Measurements from ENCODE around the gene EDIL3.

EDIL3 gene

GRCh38 chr5:84197538-84197937 is 187.1 kb downstream of the EDIL3 start:
- no peaks in the 10 kb centered on the region for H3K4me1 ChIP-seq (ENCODE audit: control insufficient read depth, insufficient read depth, low read depth, low read length)
- no peak overlapping the region for H3K14ac ChIP-seq (ENCODE audit: low read length in 2 of 2)
- no peak overlapping the region for H2BK15ac ChIP-seq (ENCODE audit: low read depth, poor library complexity, severe bottlenecking)
- no peak overlapping the region for H3K27ac ChIP-seq (ENCODE audit: low read length, poor library complexity, severe bottlenecking)
- no peak overlapping the region for H3K4ac ChIP-seq (ENCODE audit: low read depth in 1 of 2, low read length in 2 of 2)
- H3K4me2 ChIP-seq (ENCODE audit: low read length, poor library complexity, severe bottlenecking) = no peak overlapping the region
- no peak overlapping the region for H2BK12ac ChIP-seq (ENCODE audit: low read length in 2 of 2)
- H3K9ac ChIP-seq (ENCODE audit: low read length) = no peak overlapping the region
- H3K4me3 ChIP-seq (ENCODE audit: insufficient read depth in 1 of 2, low read depth in 1 of 2, low read length in 2 of 2) = no peak overlapping the region
- no peak overlapping the region for H2BK5ac ChIP-seq (ENCODE audit: low read depth, low read length, poor library complexity, severe bottlenecking)
- 96% methylated on average over 2 of the region's 2 CpGs for WGBS
- no peaks in the 10 kb centered on the region for H3K9me3 ChIP-seq (ENCODE audit: control insufficient read depth, low read length)
- no peak overlapping the region for H4K8ac ChIP-seq (ENCODE audit: low read length)
- H3K79me1 ChIP-seq (replicated peaks; ENCODE audit: low read length, poor library complexity, severe bottlenecking) = peaks cover 13% of the 10 kb centered on the region
- H4K91ac ChIP-seq (ENCODE audit: low read length) = no peak overlapping the region
- H2AFZ ChIP-seq (ENCODE audit: low read depth, low read length) = no peak overlapping the region
- H2BK120ac ChIP-seq (ENCODE audit: low read depth, low read length) = no peak overlapping the region
- H3K36me3 ChIP-seq (ENCODE audit: control insufficient read depth in 1 of 2, insufficient read depth in 2 of 2, low read depth in 1 of 2, low read length in 2 of 2) = no peaks in the 10 kb centered on the region
- no peaks in the 10 kb centered on the region for H3K27me3 ChIP-seq (ENCODE audit: control insufficient read depth in 1 of 2, insufficient read depth in 1 of 2, low read length in 2 of 2)
- no peak overlapping the region for H2AK5ac ChIP-seq (ENCODE audit: low read length, severe bottlenecking)
- H3K23ac ChIP-seq (ENCODE audit: low read length in 2 of 2) = no peak overlapping the region
- DNase-seq = no peak
- no peak overlapping the region for H3K18ac ChIP-seq (ENCODE audit: low read depth in 1 of 2, low read length in 2 of 2)

GRCh38 chr5:84191281-84191680 is 193.4 kb downstream of the EDIL3 start:
- no peak overlapping the region for H4K91ac ChIP-seq (ENCODE audit: low read length)
- no peak overlapping the region for H2AK5ac ChIP-seq (ENCODE audit: low read length, severe bottlenecking)
- no peak overlapping the region for H2AFZ ChIP-seq (ENCODE audit: low read depth, low read length)
- H2BK15ac ChIP-seq (ENCODE audit: low read depth, poor library complexity, severe bottlenecking) = no peak overlapping the region
- H3K36me3 ChIP-seq (ENCODE audit: control insufficient read depth in 1 of 2, insufficient read depth in 2 of 2, low read depth in 1 of 2, low read length in 2 of 2) = no peaks in the 10 kb centered on the region
- no peak overlapping the region for H3K9ac ChIP-seq (ENCODE audit: low read length)
- no peak overlapping the region for H3K4ac ChIP-seq (ENCODE audit: low read depth in 1 of 2, low read length in 2 of 2)
- no peaks in the 10 kb centered on the region for H3K9me3 ChIP-seq (ENCODE audit: control insufficient read depth, low read length)
- no peak overlapping the region for H2BK5ac ChIP-seq (ENCODE audit: low read depth, low read length, poor library complexity, severe bottlenecking)
- H4K8ac ChIP-seq (ENCODE audit: low read length) = no peak overlapping the region
- no peaks in the 10 kb centered on the region for H3K4me1 ChIP-seq (ENCODE audit: control insufficient read depth, insufficient read depth, low read depth, low read length)
- no peak overlapping the region for H3K14ac ChIP-seq (ENCODE audit: low read length in 2 of 2)
- H3K4me2 ChIP-seq (ENCODE audit: low read length, poor library complexity, severe bottlenecking) = no peak overlapping the region
- peak; percentile 20 for DNase-seq
- H2BK120ac ChIP-seq (ENCODE audit: low read depth, low read length) = no peak overlapping the region
- H2BK12ac ChIP-seq (ENCODE audit: low read length in 2 of 2) = no peak overlapping the region
- H3K23ac ChIP-seq (ENCODE audit: low read length in 2 of 2) = no peak overlapping the region
- H3K27me3 ChIP-seq (ENCODE audit: control insufficient read depth in 1 of 2, insufficient read depth in 1 of 2, low read length in 2 of 2) = no peaks in the 10 kb centered on the region
- H3K27ac ChIP-seq (ENCODE audit: low read length, poor library complexity, severe bottlenecking) = peak overlapping the region; percentile 59
- WGBS = 78% methylated on average over 2 of the region's 2 CpGs
- peaks cover 16% of the 10 kb centered on the region for H3K79me1 ChIP-seq (replicated peaks; ENCODE audit: low read length, poor library complexity, severe bottlenecking)
- H3K18ac ChIP-seq (ENCODE audit: low read depth in 1 of 2, low read length in 2 of 2) = no peak overlapping the region
- no peak overlapping the region for H3K4me3 ChIP-seq (ENCODE audit: insufficient read depth in 1 of 2, low read depth in 1 of 2, low read length in 2 of 2)

GRCh38 chr5:84184857-84185256 is 199.8 kb downstream of the EDIL3 start:
- H3K23ac ChIP-seq (ENCODE audit: low read length in 2 of 2) = no peak overlapping the region
- H2BK15ac ChIP-seq (ENCODE audit: low read depth, poor library complexity, severe bottlenecking) = no peak overlapping the region
- H2BK120ac ChIP-seq (ENCODE audit: low read depth, low read length) = no peak overlapping the region
- no peak overlapping the region for H3K4ac ChIP-seq (ENCODE audit: low read depth in 1 of 2, low read length in 2 of 2)
- H3K4me1 ChIP-seq (ENCODE audit: control insufficient read depth, insufficient read depth, low read depth, low read length) = peaks cover 3% of the 10 kb centered on the region
- H2AFZ ChIP-seq (ENCODE audit: low read depth, low read length) = no peak overlapping the region
- no peak overlapping the region for H2BK12ac ChIP-seq (ENCODE audit: low read length in 2 of 2)
- no peaks in the 10 kb centered on the region for H3K27me3 ChIP-seq (ENCODE audit: control insufficient read depth in 1 of 2, insufficient read depth in 1 of 2, low read length in 2 of 2)
- no peak overlapping the region for H2AK5ac ChIP-seq (ENCODE audit: low read length, severe bottlenecking)
- no peak overlapping the region for H2BK5ac ChIP-seq (ENCODE audit: low read depth, low read length, poor library complexity, severe bottlenecking)
- no peak overlapping the region for H4K91ac ChIP-seq (ENCODE audit: low read length)
- no peaks in the 10 kb centered on the region for H3K9me3 ChIP-seq (ENCODE audit: control insufficient read depth, low read length)
- no peak overlapping the region for H3K27ac ChIP-seq (ENCODE audit: low read length, poor library complexity, severe bottlenecking)
- H3K9ac ChIP-seq (ENCODE audit: low read length) = no peak overlapping the region
- no CpG with 5 or more reads among the region's 1 CpG for WGBS
- H4K8ac ChIP-seq (ENCODE audit: low read length) = no peak overlapping the region
- H3K18ac ChIP-seq (ENCODE audit: low read depth in 1 of 2, low read length in 2 of 2) = no peak overlapping the region
- H3K4me3 ChIP-seq (ENCODE audit: insufficient read depth in 1 of 2, low read depth in 1 of 2, low read length in 2 of 2) = no peak overlapping the region
- H3K36me3 ChIP-seq (ENCODE audit: control insufficient read depth in 1 of 2, insufficient read depth in 2 of 2, low read depth in 1 of 2, low read length in 2 of 2) = no peaks in the 10 kb centered on the region
- no peak for DNase-seq
- no peak overlapping the region for H3K14ac ChIP-seq (ENCODE audit: low read length in 2 of 2)
- H3K79me1 ChIP-seq (replicated peaks; ENCODE audit: low read length, poor library complexity, severe bottlenecking) = peaks cover 31% of the 10 kb centered on the region
- H3K4me2 ChIP-seq (ENCODE audit: low read length, poor library complexity, severe bottlenecking) = no peak overlapping the region

- H2AFZ ChIP-seq (ENCODE audit: low read depth, low read length) = no peak overlapping the region
- no peak overlapping the region for H2BK12ac ChIP-seq (ENCODE audit: low read length in 2 of 2)
- H3K9ac ChIP-seq (ENCODE audit: low read length) = no peak overlapping the region
- H2BK120ac ChIP-seq (ENCODE audit: low read depth, low read length) = no peak overlapping the region
- no peak overlapping the region for H2BK15ac ChIP-seq (ENCODE audit: low read depth, poor library complexity, severe bottlenecking)
- H3K79me1 ChIP-seq (replicated peaks; ENCODE audit: low read length, poor library complexity, severe bottlenecking) = peaks cover 27% of the 10 kb centered on the region
- peaks cover 0 to 8% of the 10 kb centered on the region in 2 experiments for H3K36me3 ChIP-seq (ENCODE audit: control insufficient read depth in 1 of 2, insufficient read depth in 2 of 2, low read depth in 1 of 2, low read length in 2 of 2)
- no peak overlapping the region for H3K4me2 ChIP-seq (ENCODE audit: low read length, poor library complexity, severe bottlenecking)
- H2AK5ac ChIP-seq (ENCODE audit: low read length, severe bottlenecking) = no peak overlapping the region
- H3K18ac ChIP-seq (ENCODE audit: low read depth in 1 of 2, low read length in 2 of 2) = no peak overlapping the region
- H4K8ac ChIP-seq (ENCODE audit: low read length) = no peak overlapping the region
- no peak overlapping the region for H3K4ac ChIP-seq (ENCODE audit: low read depth in 1 of 2, low read length in 2 of 2)
- WGBS = 79% methylated on average over 3 of the region's 3 CpGs
- no peak overlapping the region for H4K91ac ChIP-seq (ENCODE audit: low read length)
- H3K9me3 ChIP-seq (ENCODE audit: control insufficient read depth, low read length) = no peaks in the 10 kb centered on the region
- peak overlapping the region; percentile 64 for H3K27ac ChIP-seq (ENCODE audit: low read length, poor library complexity, severe bottlenecking)
- H3K4me1 ChIP-seq (ENCODE audit: control insufficient read depth, insufficient read depth, low read depth, low read length) = peaks cover 3% of the 10 kb centered on the region
- H3K4me3 ChIP-seq (ENCODE audit: insufficient read depth in 1 of 2, low read depth in 1 of 2, low read length in 2 of 2) = no peak overlapping the region
- peak; percentile 13 for DNase-seq
- H2BK5ac ChIP-seq (ENCODE audit: low read depth, low read length, poor library complexity, severe bottlenecking) = no peak overlapping the region
- H3K23ac ChIP-seq (ENCODE audit: low read length in 2 of 2) = no peak overlapping the region
- H3K14ac ChIP-seq (ENCODE audit: low read length in 2 of 2) = no peak overlapping the region
- no peaks in the 10 kb centered on the region for H3K27me3 ChIP-seq (ENCODE audit: control insufficient read depth in 1 of 2, insufficient read depth in 1 of 2, low read length in 2 of 2)
Measured at GRCh38 chr5:84181093-84181492, 203.6 kb downstream of the EDIL3 start.
